HG02973 (cell line): Measurements from ENCODE around the gene GAD1.

ENCODE experiments used
- ATAC-seq: cut with Tn5 transposase; IDR thresholded peaks from one replicate; pipeline ENCODE4 v1.9.1; 2021; ENCODE audit warnings: moderate library complexity; ENCODE audit not compliant: unreplicated experiment

GAD1 gene

GRCh38 chr2:170816504-170817092 is at the start of gene GAD1:
Gene GAD1 (plus strand): TSS chr2:170816887. CDS start chr2:170818592, 1,705 bp downstream.
- peak; percentile 52 for ATAC-seq

- ATAC-seq: peak; percentile 57
These were observed 46.6 kb upstream of the GAD1 start, which contains the start of gene ERICH2 for GRCh38 chr2:170770008-170770605. Gene ERICH2 (plus strand): TSS chr2:170770378. CDS start chr2:170770682, 304 bp downstream.

GRCh38 chr2:170770606-170771420 is 45.9 kb upstream of the GAD1 start:
- ATAC-seq: peak; percentile 64

- ATAC-seq: no peak
These were observed 45.2 kb upstream of the GAD1 start for GRCh38 chr2:170771421-170771937.

- ATAC-seq: no peak
These were observed 44.4 kb upstream of the GAD1 start for GRCh38 chr2:170772295-170772694.

GRCh38 chr2:170774074-170774473 is 42.6 kb upstream of the GAD1 start:
- no peak for ATAC-seq

GRCh38 chr2:170778900-170779299 is 37.8 kb upstream of the GAD1 start:
- no peak for ATAC-seq

- ATAC-seq: no peak
These were observed 37.4 kb upstream of the GAD1 start for GRCh38 chr2:170779304-170779703.

- no peak for ATAC-seq
These were observed 34.0 kb upstream of the GAD1 start for GRCh38 chr2:170782673-170783072.

GRCh38 chr2:170783549-170783948 is 33.1 kb upstream of the GAD1 start:
- ATAC-seq: no peak

GRCh38 chr2:170798996-170799395 is 17.7 kb upstream of the GAD1 start:
- no peak for ATAC-seq

- no peak for ATAC-seq
These were observed 10.1 kb upstream of the GAD1 start for GRCh38 chr2:170806548-170806947.

- ATAC-seq: no peak
These were observed 3.7 kb upstream of the GAD1 start for GRCh38 chr2:170812710-170813600.

GRCh38 chr2:170813611-170814532 is 2.8 kb upstream of the GAD1 start:
- no peak for ATAC-seq

- no peak for ATAC-seq
These were observed 2.0 kb upstream of the GAD1 start for GRCh38 chr2:170814533-170815230.

GRCh38 chr2:170815311-170815710 is 1.4 kb upstream of the GAD1 start:
- no peak for ATAC-seq

- ATAC-seq: peak; percentile 43
These were observed 762 bp upstream of the GAD1 start for GRCh38 chr2:170815746-170816503.
